GM12865 (cell line): ENCODE measurements around the gene STN1.

Experiments
- DNase-seq: peaks from one replicate; pipeline ENCODE4 v3.0.0; 2010; ENCODE audit warnings: low read depth
- H3K4me3 ChIP-seq: 2 replicates; pipeline ENCODE4 v1.5.1; 2011; ENCODE audit warnings: mild to moderate bottlenecking, low read depth, low read length, control low read depth
- CTCF ChIP-seq: IDR thresholded peaks from 2 replicates; pipeline ENCODE4 v1.5.1; 2011; ENCODE audit warnings: low read length, control low read depth, low read depth, inconsistent platforms; ENCODE audit not compliant: insufficient read depth; ENCODE audit errors: missing control alignments

Gene STN1

GRCh38 chr10:103896225-103896624 is 21.8 kb downstream of the STN1 start:
- TF ChIP-seq CTCF = no peak
- DNase-seq = no peak
- no peak overlapping the region for H3K4me3 ChIP-seq

DNA sequence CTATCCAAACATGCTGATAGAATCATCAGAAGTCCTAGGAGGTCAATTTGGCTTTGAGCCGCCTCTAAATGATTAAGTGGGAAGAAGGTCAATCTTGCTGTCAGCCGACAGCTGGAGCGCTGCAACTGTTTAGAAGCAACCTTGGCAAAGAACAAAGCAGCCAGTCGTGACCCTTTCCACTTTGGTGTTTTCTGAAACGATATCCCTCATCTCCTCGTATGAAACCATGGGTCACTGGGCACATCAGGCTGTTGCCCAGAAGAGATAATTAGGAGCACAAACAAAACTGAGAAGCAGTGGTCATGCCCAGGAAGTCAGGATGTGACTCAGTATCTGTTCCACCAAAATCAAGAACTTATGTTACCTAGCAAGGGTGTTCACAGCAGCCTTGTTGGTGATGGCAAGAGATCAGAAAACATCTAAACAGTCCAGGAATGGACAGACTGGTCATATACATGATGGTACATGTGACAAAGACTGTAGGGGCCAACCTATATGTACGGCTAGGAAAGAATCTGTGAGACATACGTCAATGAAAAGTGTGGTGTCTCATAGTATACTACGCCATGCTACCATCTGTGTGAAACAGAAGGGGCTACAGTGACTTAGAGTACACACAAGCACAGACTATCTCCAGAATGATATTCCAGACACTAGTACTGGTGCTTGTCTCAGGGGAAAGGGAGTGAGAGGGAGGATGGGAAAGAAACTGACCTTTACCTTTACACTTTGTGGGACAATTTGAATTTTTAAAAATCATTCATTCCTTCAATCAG is 22.4 kb downstream of the STN1 start:
- DNase-seq = peak; percentile 13
- no peak overlapping the region for H3K4me3 ChIP-seq

GRCh38 chr10:103894441-103894864 is 23.5 kb downstream of the STN1 start:
- H3K4me3 ChIP-seq = no peak overlapping the region
- no peak for DNase-seq
- no peak for TF ChIP-seq CTCF

More for the DNA sequence above, 22.4 kb downstream of the STN1 start:
- no peak for TF ChIP-seq CTCF

GRCh38 chr10:103893817-103894216 is 24.2 kb downstream of the STN1 start:
- no peak overlapping the region for H3K4me3 ChIP-seq
- TF ChIP-seq CTCF = no peak
- DNase-seq = no peak

- DNase-seq = no peak
- no peak for TF ChIP-seq CTCF
- H3K4me3 ChIP-seq = no peak overlapping the region
Measured at GRCh38 chr10:103892181-103892580, 25.8 kb downstream of the STN1 start.

DNA sequence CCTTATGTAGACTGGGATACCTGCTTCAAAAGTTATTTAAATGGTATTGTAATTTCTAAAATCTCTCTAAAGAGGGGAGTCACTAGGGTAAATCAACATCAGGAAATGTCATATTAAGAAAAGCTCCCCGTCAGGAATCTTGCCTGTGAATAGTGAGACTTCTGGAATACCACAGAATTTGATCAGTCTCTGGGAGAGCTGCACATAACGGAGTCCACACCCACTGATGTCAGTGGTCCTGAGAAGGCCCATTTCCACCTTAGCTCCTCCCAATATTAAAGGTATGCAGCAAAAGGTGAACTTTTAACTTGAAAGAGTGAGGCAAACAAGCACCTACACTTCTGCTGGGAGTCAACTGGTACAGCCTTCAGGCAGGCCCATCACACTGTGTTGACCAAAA is 27.3 kb downstream of the STN1 start:
- no peak for DNase-seq
- TF ChIP-seq CTCF = no peak

GRCh38 chr10:103890194-103890658 is 27.8 kb downstream of the STN1 start:
- no peak for DNase-seq
- no peak overlapping the region for H3K4me3 ChIP-seq
- no peak for TF ChIP-seq CTCF

More for the DNA sequence above, 27.3 kb downstream of the STN1 start:
- H3K4me3 ChIP-seq = no peak overlapping the region
